WTC11 (cell line): ENCODE results near the gene OLFML2B. TPM values are rescaled to one million over a fixed set of nuclear protein-coding genes. Genes with fewer than 3 reads are reported as not detected.
A peak's percentile ranks its signal among the peaks of the same experiment; 100 is the strongest.

Experiments used
- CBFB ChIP-seq: sonication (generic); formaldehyde crosslinking; IDR thresholded peaks from 2 replicates; pipeline ENCODE4 v1.8.1; 2022; ENCODE audit warnings: mild to moderate bottlenecking, low read depth, missing genetic modification reagents
- CREM ChIP-seq: sonication (generic); formaldehyde crosslinking; IDR thresholded peaks from 2 replicates; pipeline ENCODE4 v1.8.1; 2022; ENCODE audit warnings: mild to moderate bottlenecking, missing genetic modification reagents, moderate library complexity
- EMX1 ChIP-seq: fragments of 250-450 bp; sonication (Bioruptor Pico); IDR thresholded peaks from 2 replicates; pipeline ENCODE4 v1.8.0; 2021; ENCODE audit warnings: mild to moderate bottlenecking
- ESRRA ChIP-seq: sonication (generic); formaldehyde crosslinking; IDR thresholded peaks from 2 replicates; pipeline ENCODE4 v1.8.1; 2022; ENCODE audit warnings: mild to moderate bottlenecking, missing genetic modification reagents, borderline replicate concordance
- ETV6 ChIP-seq: sonication (generic); formaldehyde crosslinking; IDR thresholded peaks from 2 replicates; pipeline ENCODE4 v1.8.1; 2022; ENCODE audit warnings: mild to moderate bottlenecking, missing genetic modification reagents
- FOXK1 ChIP-seq: sonication (generic); formaldehyde crosslinking; IDR thresholded peaks from 2 replicates; pipeline ENCODE4 v1.8.0; 2022; ENCODE audit warnings: mild to moderate bottlenecking, moderate library complexity, missing genetic modification reagents
- GRHL2 ChIP-seq: fragments of 250-450 bp; sonication (Bioruptor Pico); IDR thresholded peaks from 2 replicates; pipeline ENCODE4 v1.8.0; 2022; ENCODE audit warnings: mild to moderate bottlenecking, moderate library complexity; ENCODE audit not compliant: insufficient replicate concordance, severe bottlenecking
- GTF2I ChIP-seq: fragments of 250-450 bp; sonication (Bioruptor Pico); conservative IDR thresholded peaks from 2 replicates; pipeline ENCODE4 v1.4.0; 2021; ENCODE audit warnings: mild to moderate bottlenecking
- IRF2 ChIP-seq: sonication (generic); formaldehyde crosslinking; IDR thresholded peaks from 2 replicates; pipeline ENCODE4 v1.8.0; 2022; ENCODE audit warnings: low read depth, missing genetic modification reagents, borderline replicate concordance
- PRDM15 ChIP-seq: sonication (generic); formaldehyde crosslinking; IDR thresholded peaks from 2 replicates; pipeline ENCODE4 v1.8.0; 2022; ENCODE audit warnings: missing genetic modification reagents
- SMAD3 ChIP-seq: sonication (generic); formaldehyde crosslinking; IDR thresholded peaks from 2 replicates; pipeline ENCODE4 v1.8.0; 2022; ENCODE audit warnings: missing genetic modification reagents, mild to moderate bottlenecking, borderline replicate concordance
- ZBTB21 ChIP-seq: sonication (generic); formaldehyde crosslinking; IDR thresholded peaks from 2 replicates; pipeline ENCODE4 v1.8.1; 2023; ENCODE audit warnings: mild to moderate bottlenecking, missing genetic modification reagents, borderline replicate concordance
- ZNF121 ChIP-seq: sonication (generic); formaldehyde crosslinking; IDR thresholded peaks from 2 replicates; pipeline ENCODE4 v1.8.0; 2023; ENCODE audit warnings: missing genetic modification reagents
- ZNF232 ChIP-seq: sonication (generic); formaldehyde crosslinking; IDR thresholded peaks from 2 replicates; pipeline ENCODE4 v1.8.0; 2022; ENCODE audit warnings: mild to moderate bottlenecking, missing genetic modification reagents
- ZNF317 ChIP-seq: sonication (generic); formaldehyde crosslinking; IDR thresholded peaks from 2 replicates; pipeline ENCODE4 v1.8.1; 2023; ENCODE audit warnings: low read depth, mild to moderate bottlenecking, moderate library complexity, missing genetic modification reagents, borderline replicate concordance
- ZNF425 ChIP-seq: fragments of 250-450 bp; sonication (Bioruptor Pico); conservative IDR thresholded peaks from 2 replicates; pipeline ENCODE4 v1.9.0; 2021; ENCODE audit warnings: mild to moderate bottlenecking
- ZNF671 ChIP-seq: fragments of 250-450 bp; sonication (Bioruptor Pico); IDR thresholded peaks from 2 replicates; pipeline ENCODE4 v1.8.0; 2021; ENCODE audit warnings: mild to moderate bottlenecking
- total RNA-seq: library from RNA; stranded (reverse); gene quantifications from 3 replicates; pipeline ENCODE4 v1.2.3, GENCODE V29; 2021
- TF ChIP-seq, protein P1 (sequence below): sonication (generic); formaldehyde crosslinking; IDR thresholded peaks from 2 replicates; pipeline ENCODE4 v1.8.0; 2022; ENCODE audit warnings: mild to moderate bottlenecking, missing genetic modification reagents
- TF ChIP-seq, protein P2 (sequence below): fragments of 250-450 bp; sonication (Bioruptor Pico); IDR thresholded peaks from 2 replicates; pipeline ENCODE4 v1.9.0; 2021; ENCODE audit warnings: mild to moderate bottlenecking, borderline replicate concordance
- TF ChIP-seq, protein P3 (sequence below): sonication (generic); formaldehyde crosslinking; IDR thresholded peaks from 2 replicates; pipeline ENCODE4 v1.8.0; 2022; ENCODE audit warnings: mild to moderate bottlenecking, missing genetic modification reagents
- TF ChIP-seq, protein P4 (sequence below): fragments of 250-450 bp; sonication (Bioruptor Pico); IDR thresholded peaks from 2 replicates; pipeline ENCODE4 v2.1.2; 2022; ENCODE audit warnings: mild to moderate bottlenecking, moderate library complexity
- TF ChIP-seq, protein P5 (sequence below): sonication (generic); formaldehyde crosslinking; IDR thresholded peaks from 2 replicates; pipeline ENCODE4 v1.8.1; 2022; ENCODE audit warnings: mild to moderate bottlenecking, missing genetic modification reagents, moderate library complexity, borderline replicate concordance

OLFML2B gene
- total RNA-seq, 1 experiment from 2014 or later: 4.9 TPM

GRCh38 chr1:162023547-162024501, at the start of gene OLFML2B (continued):
- TF ChIP-seq, protein P1, sequence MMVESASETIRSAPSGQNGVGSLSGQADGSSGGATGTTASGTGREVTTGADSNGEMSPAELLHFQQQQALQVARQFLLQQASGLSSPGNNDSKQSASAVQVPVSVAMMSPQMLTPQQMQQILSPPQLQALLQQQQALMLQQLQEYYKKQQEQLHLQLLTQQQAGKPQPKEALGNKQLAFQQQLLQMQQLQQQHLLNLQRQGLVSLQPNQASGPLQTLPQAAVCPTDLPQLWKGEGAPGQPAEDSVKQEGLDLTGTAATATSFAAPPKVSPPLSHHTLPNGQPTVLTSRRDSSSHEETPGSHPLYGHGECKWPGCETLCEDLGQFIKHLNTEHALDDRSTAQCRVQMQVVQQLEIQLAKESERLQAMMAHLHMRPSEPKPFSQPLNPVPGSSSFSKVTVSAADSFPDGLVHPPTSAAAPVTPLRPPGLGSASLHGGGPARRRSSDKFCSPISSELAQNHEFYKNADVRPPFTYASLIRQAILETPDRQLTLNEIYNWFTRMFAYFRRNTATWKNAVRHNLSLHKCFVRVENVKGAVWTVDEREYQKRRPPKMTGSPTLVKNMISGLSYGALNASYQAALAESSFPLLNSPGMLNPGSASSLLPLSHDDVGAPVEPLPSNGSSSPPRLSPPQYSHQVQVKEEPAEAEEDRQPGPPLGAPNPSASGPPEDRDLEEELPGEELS (CRISPR knock-in tag): peak; percentile 33; the same call in 1 of the 2 replicates
- TF ChIP-seq ETV6 (CRISPR knock-in tag) (peak; percentile 70), GRHL2 (CRISPR knock-in tag) (no peak), ESRRA (CRISPR knock-in tag) (peak; percentile 58; the same call in 1 of the 2 replicates), ZNF317 (0 out of 2 replicates have a peak, but pooled peaks have one; percentile 11), SMAD3 (CRISPR knock-in tag) (no peak), GTF2I (CRISPR knock-in tag) (0 out of 2 replicates have a peak, but pooled peaks have one; percentile 8), FOXK1 (CRISPR knock-in tag) (no peak), EMX1 (CRISPR knock-in tag) (no peak), ZNF232 (no peak), ZNF121 (CRISPR knock-in tag) (no peak), CREM (CRISPR knock-in tag) (0 out of 2 replicates have a peak, but pooled peaks have one; percentile 33), ZBTB21 (CRISPR knock-in tag) (no peak), ZNF425 (CRISPR knock-in tag) (no peak), CBFB (CRISPR knock-in tag) (peak; percentile 73; the same call in 1 of the 2 replicates), ZNF671 (CRISPR knock-in tag) (no peak), PRDM15 (CRISPR knock-in tag) (peak; percentile 69), IRF2 (CRISPR knock-in tag) (no peak)
- TF ChIP-seq, protein P2, sequence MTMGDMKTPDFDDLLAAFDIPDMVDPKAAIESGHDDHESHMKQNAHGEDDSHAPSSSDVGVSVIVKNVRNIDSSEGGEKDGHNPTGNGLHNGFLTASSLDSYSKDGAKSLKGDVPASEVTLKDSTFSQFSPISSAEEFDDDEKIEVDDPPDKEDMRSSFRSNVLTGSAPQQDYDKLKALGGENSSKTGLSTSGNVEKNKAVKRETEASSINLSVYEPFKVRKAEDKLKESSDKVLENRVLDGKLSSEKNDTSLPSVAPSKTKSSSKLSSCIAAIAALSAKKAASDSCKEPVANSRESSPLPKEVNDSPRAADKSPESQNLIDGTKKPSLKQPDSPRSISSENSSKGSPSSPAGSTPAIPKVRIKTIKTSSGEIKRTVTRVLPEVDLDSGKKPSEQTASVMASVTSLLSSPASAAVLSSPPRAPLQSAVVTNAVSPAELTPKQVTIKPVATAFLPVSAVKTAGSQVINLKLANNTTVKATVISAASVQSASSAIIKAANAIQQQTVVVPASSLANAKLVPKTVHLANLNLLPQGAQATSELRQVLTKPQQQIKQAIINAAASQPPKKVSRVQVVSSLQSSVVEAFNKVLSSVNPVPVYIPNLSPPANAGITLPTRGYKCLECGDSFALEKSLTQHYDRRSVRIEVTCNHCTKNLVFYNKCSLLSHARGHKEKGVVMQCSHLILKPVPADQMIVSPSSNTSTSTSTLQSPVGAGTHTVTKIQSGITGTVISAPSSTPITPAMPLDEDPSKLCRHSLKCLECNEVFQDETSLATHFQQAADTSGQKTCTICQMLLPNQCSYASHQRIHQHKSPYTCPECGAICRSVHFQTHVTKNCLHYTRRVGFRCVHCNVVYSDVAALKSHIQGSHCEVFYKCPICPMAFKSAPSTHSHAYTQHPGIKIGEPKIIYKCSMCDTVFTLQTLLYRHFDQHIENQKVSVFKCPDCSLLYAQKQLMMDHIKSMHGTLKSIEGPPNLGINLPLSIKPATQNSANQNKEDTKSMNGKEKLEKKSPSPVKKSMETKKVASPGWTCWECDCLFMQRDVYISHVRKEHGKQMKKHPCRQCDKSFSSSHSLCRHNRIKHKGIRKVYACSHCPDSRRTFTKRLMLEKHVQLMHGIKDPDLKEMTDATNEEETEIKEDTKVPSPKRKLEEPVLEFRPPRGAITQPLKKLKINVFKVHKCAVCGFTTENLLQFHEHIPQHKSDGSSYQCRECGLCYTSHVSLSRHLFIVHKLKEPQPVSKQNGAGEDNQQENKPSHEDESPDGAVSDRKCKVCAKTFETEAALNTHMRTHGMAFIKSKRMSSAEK (CRISPR knock-in tag): no peak
- TF ChIP-seq, protein P3, sequence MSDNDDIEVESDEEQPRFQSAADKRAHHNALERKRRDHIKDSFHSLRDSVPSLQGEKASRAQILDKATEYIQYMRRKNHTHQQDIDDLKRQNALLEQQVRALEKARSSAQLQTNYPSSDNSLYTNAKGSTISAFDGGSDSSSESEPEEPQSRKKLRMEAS (CRISPR knock-in tag): peak; percentile 48; the same call in 1 of the 2 replicates
- TF ChIP-seq, protein P4, sequence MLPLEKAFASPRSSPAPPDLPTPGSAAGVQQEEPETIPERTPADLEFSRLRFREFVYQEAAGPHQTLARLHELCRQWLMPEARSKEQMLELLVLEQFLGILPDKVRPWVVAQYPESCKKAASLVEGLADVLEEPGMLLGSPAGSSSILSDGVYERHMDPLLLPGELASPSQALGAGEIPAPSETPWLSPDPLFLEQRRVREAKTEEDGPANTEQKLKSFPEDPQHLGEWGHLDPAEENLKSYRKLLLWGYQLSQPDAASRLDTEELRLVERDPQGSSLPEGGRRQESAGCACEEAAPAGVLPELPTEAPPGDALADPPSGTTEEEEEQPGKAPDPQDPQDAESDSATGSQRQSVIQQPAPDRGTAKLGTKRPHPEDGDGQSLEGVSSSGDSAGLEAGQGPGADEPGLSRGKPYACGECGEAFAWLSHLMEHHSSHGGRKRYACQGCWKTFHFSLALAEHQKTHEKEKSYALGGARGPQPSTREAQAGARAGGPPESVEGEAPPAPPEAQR: no peak
- TF ChIP-seq, protein P5, sequence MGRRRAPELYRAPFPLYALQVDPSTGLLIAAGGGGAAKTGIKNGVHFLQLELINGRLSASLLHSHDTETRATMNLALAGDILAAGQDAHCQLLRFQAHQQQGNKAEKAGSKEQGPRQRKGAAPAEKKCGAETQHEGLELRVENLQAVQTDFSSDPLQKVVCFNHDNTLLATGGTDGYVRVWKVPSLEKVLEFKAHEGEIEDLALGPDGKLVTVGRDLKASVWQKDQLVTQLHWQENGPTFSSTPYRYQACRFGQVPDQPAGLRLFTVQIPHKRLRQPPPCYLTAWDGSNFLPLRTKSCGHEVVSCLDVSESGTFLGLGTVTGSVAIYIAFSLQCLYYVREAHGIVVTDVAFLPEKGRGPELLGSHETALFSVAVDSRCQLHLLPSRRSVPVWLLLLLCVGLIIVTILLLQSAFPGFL: no peak
